HEK293 (cell line): ENCODE results near the gene CHN1.

ENCODE experiments used
- CTCF ChIA-PET: fragments of 350-600 bp; formaldehyde crosslinking; extraction: SDS; loops from one replicate; lab custom pipeline; 2021; ENCODE audit warnings: antibody characterized with exemption; lab: Yijun Ruan, JAX
- POLR2A ChIA-PET: fragments of 300-600 bp; formaldehyde crosslinking; extraction: SDS; loops from one replicate; lab custom pipeline; 2020; ENCODE audit warnings: antibody characterized with exemption, inconsistent platforms; lab: Yijun Ruan, JAX
- H3K27ac ChIP-seq: fragments of 200-500 bp; sonication (Bioruptor generic); 2 replicates; pipeline ENCODE4 v1.5.1; 2014; ENCODE audit warnings: low read depth, low read length, control low read depth, inconsistent platforms; ENCODE audit errors: extremely low read depth
- H3K36me3 ChIP-seq, 2 experiments: fragments of 200-500 bp in 1 of 2; sonication (Bioruptor generic) in 1 of 2; 1 replicate in 1 of 2; 2 replicates in 1 of 2; pipeline ENCODE4 v1.5.1; 2014 to 2017; ENCODE audit warnings: inconsistent platforms in 2 of 2, low read length in 2 of 2; ENCODE audit not compliant: control insufficient read depth in 2 of 2, insufficient read depth in 1 of 2
- H3K4me1 ChIP-seq: fragments of 200-500 bp; sonication (Bioruptor generic); 2 replicates; pipeline ENCODE4 v1.5.1; 2014; ENCODE audit warnings: mild to moderate bottlenecking, low read length, inconsistent platforms; ENCODE audit not compliant: control insufficient read depth, insufficient read depth
- H3K4me3 ChIP-seq: 2 replicates; pipeline ENCODE4 v1.5.1; 2011; ENCODE audit warnings: low read depth, mild to moderate bottlenecking, control low read depth, low read length, moderate library complexity
- H3K9me3 ChIP-seq: fragments of 200-500 bp; sonication (Bioruptor generic); 2 replicates; pipeline ENCODE4 v1.5.1; 2014; ENCODE audit warnings: low read depth, low read length, inconsistent platforms; ENCODE audit not compliant: control insufficient read depth, insufficient read depth
- ELK4 ChIP-seq: IDR thresholded peaks from 2 replicates; pipeline ENCODE4 v1.6.1; 2011; ENCODE audit warnings: mild to moderate bottlenecking, low read depth, low read length, borderline replicate concordance
- PRDM10 ChIP-seq: fragments of 450-650 bp; formaldehyde crosslinking; IDR thresholded peaks from 2 replicates; pipeline ENCODE4 v1.5.1; 2016; ENCODE audit warnings: missing biosample characterization, missing genetic modification characterization
- SP2 ChIP-seq: fragments of 450-650 bp; formaldehyde crosslinking; IDR thresholded peaks from 2 replicates; pipeline ENCODE4 v1.5.1; 2016; ENCODE audit warnings: missing biosample characterization, missing genetic modification characterization
- TCF7L2 ChIP-seq: IDR thresholded peaks from 2 replicates; pipeline ENCODE4 v1.6.1; 2011; ENCODE audit warnings: low read depth, mild to moderate bottlenecking, inconsistent platforms, low read length, moderate library complexity, borderline replicate concordance
- ZNF114 ChIP-seq: fragments of 450-650 bp; formaldehyde crosslinking; IDR thresholded peaks from 2 replicates; pipeline ENCODE4 v1.5.0; 2017; ENCODE audit warnings: missing biosample characterization, missing genetic modification characterization
- ZNF121 ChIP-seq: fragments of 450-650 bp; formaldehyde crosslinking; IDR thresholded peaks from 2 replicates; pipeline ENCODE4 v1.5.1; 2016; ENCODE audit warnings: missing biosample characterization, missing genetic modification characterization
- ZNF133 ChIP-seq: fragments of 450-650 bp; formaldehyde crosslinking; IDR thresholded peaks from 2 replicates; pipeline ENCODE4 v1.5.1; 2016; ENCODE audit warnings: missing biosample characterization, missing genetic modification characterization
- ZNF157 ChIP-seq: fragments of 450-650 bp; formaldehyde crosslinking; IDR thresholded peaks from 2 replicates; pipeline ENCODE4 v1.5.1; 2016; ENCODE audit warnings: missing biosample characterization, missing genetic modification characterization
- ZNF214 ChIP-seq: fragments of 450-650 bp; formaldehyde crosslinking; IDR thresholded peaks from 2 replicates; pipeline ENCODE4 v1.5.1; 2017; ENCODE audit warnings: missing biosample characterization, mild to moderate bottlenecking, missing genetic modification characterization, borderline replicate concordance
- ZNF223 ChIP-seq: fragments of 450-650 bp; formaldehyde crosslinking; IDR thresholded peaks from 2 replicates; pipeline ENCODE4 v1.5.1; 2016; ENCODE audit warnings: missing biosample characterization, missing genetic modification characterization
- ZNF596 ChIP-seq: fragments of 450-650 bp; IDR thresholded peaks from 2 replicates; pipeline ENCODE4 v1.5.0; 2018; ENCODE audit warnings: missing biosample characterization, mild to moderate bottlenecking, missing genetic modification characterization, moderate library complexity
- ZNF664 ChIP-seq: fragments of 450-650 bp; formaldehyde crosslinking; IDR thresholded peaks from 2 replicates; pipeline ENCODE4 v1.5.1; 2016; ENCODE audit warnings: missing biosample characterization, missing genetic modification characterization
- ZNF701 ChIP-seq: fragments of 450-650 bp; formaldehyde crosslinking; IDR thresholded peaks from 2 replicates; pipeline ENCODE4 v1.5.1; 2016; ENCODE audit warnings: missing biosample characterization, missing genetic modification characterization
- ZNF768 ChIP-seq: fragments of 450-650 bp; formaldehyde crosslinking; IDR thresholded peaks from 2 replicates; pipeline ENCODE4 v1.5.1; 2018; ENCODE audit warnings: missing biosample characterization, mild to moderate bottlenecking, missing genetic modification characterization
- ZNF777 ChIP-seq: fragments of 450-650 bp; formaldehyde crosslinking; IDR thresholded peaks from 2 replicates; pipeline ENCODE4 v1.5.1; 2017; ENCODE audit warnings: missing biosample characterization, missing genetic modification characterization, borderline replicate concordance
- TF ChIP-seq, protein P1 (sequence below): fragments of 450-650 bp; formaldehyde crosslinking; IDR thresholded peaks from 2 replicates; pipeline ENCODE4 v1.5.1; 2016; ENCODE audit warnings: missing biosample characterization, missing genetic modification characterization
- TF ChIP-seq, protein P2 (sequence below): fragments of 450-650 bp; IDR thresholded peaks from 2 replicates; pipeline ENCODE4 v1.5.1; 2018; ENCODE audit warnings: missing biosample characterization, missing genetic modification characterization
- TF ChIP-seq, protein P3 (sequence below): fragments of 450-650 bp; formaldehyde crosslinking; IDR thresholded peaks from 2 replicates; pipeline ENCODE4 v1.5.1; 2016; ENCODE audit warnings: missing biosample characterization, missing genetic modification characterization

CHN1 gene

DNA sequence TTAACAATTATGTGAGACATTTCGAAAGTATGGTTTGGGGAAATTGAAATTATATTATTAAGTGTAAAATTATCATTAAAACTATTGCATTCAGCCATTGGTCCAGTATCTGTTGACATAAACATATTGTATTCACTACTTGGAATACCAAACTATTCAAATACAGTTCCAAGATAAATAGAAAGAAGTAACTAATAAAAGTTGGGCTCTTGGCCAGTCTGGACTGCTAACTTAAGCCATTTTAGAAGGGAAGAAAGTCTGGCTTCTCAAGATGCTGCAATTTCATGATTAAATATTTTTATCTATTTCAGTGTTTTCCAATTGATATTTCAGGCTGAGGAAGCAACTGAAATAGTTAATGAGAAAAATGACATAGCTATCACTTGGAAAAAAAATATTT is 131.1 kb downstream of the CHN1 start (continued):
- TF ChIP-seq, protein P1, sequence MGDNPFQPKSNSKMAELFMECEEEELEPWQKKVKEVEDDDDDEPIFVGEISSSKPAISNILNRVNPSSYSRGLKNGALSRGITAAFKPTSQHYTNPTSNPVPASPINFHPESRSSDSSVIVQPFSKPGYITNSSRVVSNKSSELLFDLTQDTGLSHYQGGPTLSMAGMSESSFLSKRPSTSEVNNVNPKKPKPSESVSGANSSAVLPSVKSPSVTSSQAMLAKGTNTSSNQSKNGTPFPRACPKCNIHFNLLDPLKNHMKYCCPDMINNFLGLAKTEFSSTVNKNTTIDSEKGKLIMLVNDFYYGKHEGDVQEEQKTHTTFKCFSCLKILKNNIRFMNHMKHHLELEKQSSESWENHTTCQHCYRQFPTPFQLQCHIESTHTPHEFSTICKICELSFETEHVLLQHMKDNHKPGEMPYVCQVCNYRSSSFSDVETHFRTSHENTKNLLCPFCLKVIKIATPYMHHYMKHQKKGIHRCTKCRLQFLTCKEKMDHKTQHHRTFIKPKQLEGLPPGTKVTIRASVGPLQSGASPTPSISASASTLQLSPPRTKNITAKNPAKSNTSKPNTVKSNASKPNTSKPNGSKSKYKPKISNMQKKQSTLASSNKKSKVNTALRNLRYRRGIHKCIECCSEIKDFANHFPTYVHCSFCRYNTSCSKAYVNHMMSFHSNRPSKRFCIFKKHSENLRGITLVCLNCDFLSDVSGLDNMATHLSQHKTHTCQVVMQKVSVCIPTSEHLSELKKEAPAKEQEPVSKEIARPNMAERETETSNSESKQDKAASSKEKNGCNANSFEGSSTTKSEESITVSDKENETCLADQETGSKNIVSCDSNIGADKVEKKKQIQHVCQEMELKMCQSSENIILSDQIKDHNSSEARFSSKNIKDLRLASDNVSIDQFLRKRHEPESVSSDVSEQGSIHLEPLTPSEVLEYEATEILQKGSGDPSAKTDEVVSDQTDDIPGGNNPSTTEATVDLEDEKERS (tag by site-specific recombination) = no peak
- no peak for TF ChIP-seq TCF7L2
- TF ChIP-seq, protein P2, sequence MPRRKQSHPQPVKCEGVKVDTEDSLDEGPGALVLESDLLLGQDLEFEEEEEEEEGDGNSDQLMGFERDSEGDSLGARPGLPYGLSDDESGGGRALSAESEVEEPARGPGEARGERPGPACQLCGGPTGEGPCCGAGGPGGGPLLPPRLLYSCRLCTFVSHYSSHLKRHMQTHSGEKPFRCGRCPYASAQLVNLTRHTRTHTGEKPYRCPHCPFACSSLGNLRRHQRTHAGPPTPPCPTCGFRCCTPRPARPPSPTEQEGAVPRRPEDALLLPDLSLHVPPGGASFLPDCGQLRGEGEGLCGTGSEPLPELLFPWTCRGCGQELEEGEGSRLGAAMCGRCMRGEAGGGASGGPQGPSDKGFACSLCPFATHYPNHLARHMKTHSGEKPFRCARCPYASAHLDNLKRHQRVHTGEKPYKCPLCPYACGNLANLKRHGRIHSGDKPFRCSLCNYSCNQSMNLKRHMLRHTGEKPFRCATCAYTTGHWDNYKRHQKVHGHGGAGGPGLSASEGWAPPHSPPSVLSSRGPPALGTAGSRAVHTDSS (tag by site-specific recombination) = no peak
- no peak for TF ChIP-seq ZNF596 (tag by site-specific recombination)
- TF ChIP-seq ZNF157 (tag by site-specific recombination) = no peak
- TF ChIP-seq PRDM10 (tag by site-specific recombination) = no peak
- TF ChIP-seq ZNF777 (tag by site-specific recombination) = no peak

- no peak overlapping the region for H3K4me3 ChIP-seq
- H3K4me1 ChIP-seq = peaks cover 12% of the 10 kb centered on the region
- ChIA-PET CTCF (no interaction called here), POLR2A (no interaction called here)
- H3K27ac ChIP-seq = no peak overlapping the region
- H3K36me3 ChIP-seq = no peaks in the 10 kb centered on the region
- no peak for TF ChIP-seq ZNF768 (tag by site-specific recombination)
- no peak for TF ChIP-seq ELK4
- no peaks in the 10 kb centered on the region for H3K9me3 ChIP-seq
Measured at GRCh38 chr2:174873471-174873870, 131.7 kb downstream of the CHN1 start.

GRCh38 chr2:174870787-174871186 is 134.4 kb downstream of the CHN1 start:
- no peak overlapping the region for H3K27ac ChIP-seq
- POLR2A ChIA-PET = no interaction called here
- no peak for TF ChIP-seq ZNF133 (tag by site-specific recombination)
- TF ChIP-seq SP2 = no peak
- TF ChIP-seq ZNF223 (tag by site-specific recombination) = no peak
- TF ChIP-seq ZNF214 (tag by site-specific recombination) = no peak
- TF ChIP-seq, protein P3, sequence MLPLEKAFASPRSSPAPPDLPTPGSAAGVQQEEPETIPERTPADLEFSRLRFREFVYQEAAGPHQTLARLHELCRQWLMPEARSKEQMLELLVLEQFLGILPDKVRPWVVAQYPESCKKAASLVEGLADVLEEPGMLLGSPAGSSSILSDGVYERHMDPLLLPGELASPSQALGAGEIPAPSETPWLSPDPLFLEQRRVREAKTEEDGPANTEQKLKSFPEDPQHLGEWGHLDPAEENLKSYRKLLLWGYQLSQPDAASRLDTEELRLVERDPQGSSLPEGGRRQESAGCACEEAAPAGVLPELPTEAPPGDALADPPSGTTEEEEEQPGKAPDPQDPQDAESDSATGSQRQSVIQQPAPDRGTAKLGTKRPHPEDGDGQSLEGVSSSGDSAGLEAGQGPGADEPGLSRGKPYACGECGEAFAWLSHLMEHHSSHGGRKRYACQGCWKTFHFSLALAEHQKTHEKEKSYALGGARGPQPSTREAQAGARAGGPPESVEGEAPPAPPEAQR (tag by site-specific recombination) = no peak
- no peak for TF ChIP-seq ZNF664 (tag by site-specific recombination)
- no peak for TF ChIP-seq ZNF114 (tag by site-specific recombination)
- TF ChIP-seq ZNF701 (tag by site-specific recombination) = no peak
- no peak for TF ChIP-seq ZNF121 (tag by site-specific recombination)
- TF ChIP-seq, all 188 proteins: peak for 0
- Histone ChIP-seq H3K36me3 (no peaks in the 10 kb centered on the region), H3K4me3 (no peak overlapping the region), H3K9me3 (no peaks in the 10 kb centered on the region), H3K4me1 (no peaks in the 10 kb centered on the region)
- CTCF ChIA-PET = interaction anchor here (0.7 kb wide), 1 partner anchor 174 kb away, joined by 3 read pairs; no protein-coding TSS in a partner anchor
